ENCODE results near the gene SRSF4. TPM values are rescaled to one million over a fixed set of nuclear protein-coding genes. Genes with fewer than 3 reads are reported as not detected.
A peak's percentile ranks its signal among the peaks of the same experiment; 100 is the strongest.
"Not testable (repeated sequence)": the region's sequence is repeated elsewhere in the genome, so short reads cannot be mapped to it uniquely, and the experiment has no call there.

SRSF4 gene
- total RNA-seq, 1 donor from 2014 or later = 48.2 TPM

GRCh38 chr1:29117381-29117780, 64.3 kb downstream of the SRSF4 start:
- TF ChIP-seq CTCF (conservative IDR thresholded peaks at IDR 0.05; ENCODE audit: low read depth, low read length) = peak; percentile 37
- DNase-seq (ENCODE audit: low read depth) = no peak
- no peak overlapping the region for H3K4me3 ChIP-seq (ENCODE audit: low read depth, low read length)

- TF ChIP-seq CTCF (conservative IDR thresholded peaks at IDR 0.05; ENCODE audit: low read depth, low read length) = no peak
- no peak for DNase-seq (ENCODE audit: low read depth)
- no peak overlapping the region for H3K4me3 ChIP-seq (ENCODE audit: low read depth, low read length)
Observed at GRCh38 chr1:29114654-29115053, 67.0 kb downstream of the SRSF4 start.

- no peak overlapping the region for H3K4me3 ChIP-seq (ENCODE audit: low read depth, low read length)
- DNase-seq (ENCODE audit: low read depth) = no peak
- no peak for TF ChIP-seq CTCF (conservative IDR thresholded peaks at IDR 0.05; ENCODE audit: low read depth, low read length)
Observed at GRCh38 chr1:29113413-29114117, 68.1 kb downstream of the SRSF4 start.

- H3K4me3 ChIP-seq (ENCODE audit: low read depth, low read length) = no peak overlapping the region
- no peak for TF ChIP-seq CTCF (conservative IDR thresholded peaks at IDR 0.05; ENCODE audit: low read depth, low read length)
- DNase-seq (ENCODE audit: low read depth) = no peak
Observed at GRCh38 chr1:29112705-29113412, 68.8 kb downstream of the SRSF4 start.

GRCh38 chr1:29108041-29108440, 73.7 kb downstream of the SRSF4 start:
- not testable (repeated sequence) for DNase-seq (ENCODE audit: low read depth); H3K4me3 ChIP-seq (ENCODE audit: low read depth, low read length)

GRCh38 chr1:29105822-29106221, 75.9 kb downstream of the SRSF4 start:
- DNase-seq (ENCODE audit: low read depth) = no peak
- no peak for TF ChIP-seq CTCF (conservative IDR thresholded peaks at IDR 0.05; ENCODE audit: low read depth, low read length)
- no peak overlapping the region for H3K4me3 ChIP-seq (ENCODE audit: low read depth, low read length)

- no peak for DNase-seq (ENCODE audit: low read depth)
- TF ChIP-seq CTCF (conservative IDR thresholded peaks at IDR 0.05; ENCODE audit: low read depth, low read length) = no peak
- H3K4me3 ChIP-seq (ENCODE audit: low read depth, low read length) = no peak overlapping the region
Observed at GRCh38 chr1:29100487-29100886, 81.2 kb downstream of the SRSF4 start.
